Thyroid gland (tissue), 4 donors: Measurements from ENCODE around the gene HOXB3. TPM values are rescaled to one million over a fixed set of nuclear protein-coding genes. Genes with fewer than 3 reads are reported as not detected.

Experiments
- DNase-seq, 2 donors: peaks; one replicate each; pipeline ENCODE4 v3.0.0-alpha.2; 2019
- H3K27ac ChIP-seq, 3 donors: fragments of 200-600 bp; sonication (generic); 1 replicate in 2 of 3; 2 replicates in 1 of 3; pipeline ENCODE4 v1.5.1; 2016 to 2019; ENCODE audit warnings: mild to moderate bottlenecking in 1 of 3, moderate library complexity in 1 of 3
- H3K27me3 ChIP-seq: fragments of 200-600 bp; sonication (generic); one replicate; pipeline ENCODE4 v1.5.1; 2019
- H3K36me3 ChIP-seq, 2 donors: fragments of 200-600 bp; sonication (generic); one replicate each; pipeline ENCODE4 v1.5.1; 2016 to 2019
- H3K4me1 ChIP-seq, 2 donors: fragments of 200-600 bp; sonication (generic); one replicate each; pipeline ENCODE4 v1.5.1; 2017 to 2019
- H3K4me3 ChIP-seq, 3 donors: fragments of 200-600 bp; sonication (generic); replicated peaks in 1 of 3; 1 replicate in 2 of 3; 2 replicates in 1 of 3; pipeline ENCODE4 v1.5.1; 2016; ENCODE audit warnings: mild to moderate bottlenecking in 1 of 3
- H3K9me3 ChIP-seq: fragments of 200-600 bp; sonication (generic); one replicate; pipeline ENCODE4 v1.5.1; 2017
- CTCF ChIP-seq, 6 experiments: fragments of 200-600 bp in 3 of 6; fragments of 450-650 bp in 3 of 6; sonication (generic) in 3 of 6; IDR thresholded peaks; one replicate each; pipeline ENCODE4 v1.5.1; 2016 to 2019; ENCODE audit warnings: antibody characterized with exemption in 6 of 6, mild to moderate bottlenecking in 2 of 6, inconsistent platforms in 1 of 6, moderate library complexity in 1 of 6
- POLR2A ChIP-seq, 2 donors: fragments of 450-650 bp; IDR thresholded peaks; one replicate each; pipeline ENCODE4 v1.6.1; 2017; ENCODE audit warnings: antibody characterized with exemption in 2 of 2, mild to moderate bottlenecking in 2 of 2, moderate library complexity in 1 of 2
- WGBS, 2 donors: methylation state at CpG; one replicate each; pipeline ENCODE4 v1.1.5; 2017; 5-methylcytosine and 5-hydroxymethylcytosine counted together
- intact Hi-C: fragments of 100-400 bp; cut with DNase I; formaldehyde crosslinking; loops from one replicate; pipeline ENCODE4 v1.15.1; 2023
- total RNA-seq, 4 donors: library from RNA; depleted of rRNA; stranded (reverse); fragments of >200 nt; gene quantifications; one replicate each; pipeline ENCODE4 v1.2.3, GENCODE V29; 2016

HOXB3 gene
- total RNA-seq, 4 donors from 2014 or later: 1.5 to 6.7 (median 4.3) TPM

GRCh38 chr17:48561884-48562810 is 27.9 kb downstream of the HOXB3 start:
- Histone ChIP-seq H3K27ac (no peak overlapping the region), H3K4me1 (peaks cover 4 to 9% of the 10 kb centered on the region in 2 donors), H3K4me3 (no peak overlapping the region), H3K9me3 (no peaks in the 10 kb centered on the region), H3K36me3 (no peaks in the 10 kb centered on the region), H3K27me3 (peaks cover 21% of the 10 kb centered on the region)
- no peak for DNase-seq
- no peak for TF ChIP-seq CTCF (IDR thresholded peaks at IDR 0.05)
- TF ChIP-seq POLR2A (IDR thresholded peaks at IDR 0.05): no peak
- intact Hi-C loops: no loop called here
- WGBS, 2 donors: 32 to 34% methylated on average over 15 of the region's 15 CpGs

DNA sequence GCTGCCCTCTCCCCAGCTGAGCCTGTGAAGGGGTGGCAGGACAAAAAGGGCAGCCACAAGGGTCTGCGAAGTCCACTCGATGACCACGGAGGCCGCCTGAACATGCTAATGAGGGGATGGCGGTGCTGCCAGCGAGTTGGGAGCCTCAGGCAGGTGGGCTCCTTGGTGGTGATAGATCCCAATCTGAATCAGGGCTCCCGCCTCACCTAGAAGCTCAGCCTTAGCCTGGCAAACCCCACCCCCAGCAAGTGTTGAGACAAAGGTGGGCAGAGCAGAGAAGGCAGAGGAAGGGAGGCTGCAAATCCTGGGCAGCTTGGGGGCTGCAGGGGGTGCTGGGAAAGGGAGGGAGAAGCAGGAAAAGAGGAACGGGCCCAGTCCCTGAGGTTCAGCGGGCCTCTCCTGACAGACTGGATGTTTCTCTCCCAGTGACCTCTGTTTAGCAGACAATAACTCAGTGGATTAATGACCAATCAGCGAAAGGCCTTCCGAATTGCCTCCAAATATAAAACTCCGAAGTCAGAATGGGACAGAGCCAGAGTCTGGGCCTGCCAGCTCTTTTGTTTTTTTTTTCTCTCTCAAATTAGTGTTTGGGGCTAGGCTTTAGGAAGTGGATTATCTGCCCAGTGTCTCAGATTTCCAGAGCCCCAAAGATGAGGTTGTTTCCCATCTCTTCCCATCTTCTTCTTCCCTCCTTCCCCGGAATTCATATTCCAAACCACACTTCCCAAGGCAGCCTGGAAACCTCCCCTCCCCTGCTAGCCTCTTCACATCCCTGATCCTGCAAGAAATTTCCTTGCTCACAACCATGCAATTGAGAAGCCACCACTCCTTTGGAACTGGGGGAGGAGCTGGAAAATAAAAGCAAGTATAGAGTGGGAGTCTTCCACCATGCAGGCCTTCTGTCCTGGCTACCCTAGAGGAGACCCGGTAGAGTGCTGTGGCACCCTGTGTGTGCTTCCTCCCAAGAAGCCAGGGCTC is 29.9 kb downstream of the HOXB3 start:
- 36 to 37% methylated on average over 13 to 14 of the region's 14 CpGs for WGBS, 2 donors
- intact Hi-C loops: no loop called here
- Histone ChIP-seq H3K4me3 (no peak overlapping the region), H3K36me3 (no peaks in the 10 kb centered on the region), H3K4me1 (peaks cover 4 to 9% of the 10 kb centered on the region in 2 donors), H3K27me3 (peaks cover 34% of the 10 kb centered on the region), H3K27ac (no peak overlapping the region), H3K9me3 (no peaks in the 10 kb centered on the region)
- no peak for DNase-seq
- TF ChIP-seq POLR2A (IDR thresholded peaks at IDR 0.05): no peak
- TF ChIP-seq CTCF (IDR thresholded peaks at IDR 0.05): no peak

DNA sequence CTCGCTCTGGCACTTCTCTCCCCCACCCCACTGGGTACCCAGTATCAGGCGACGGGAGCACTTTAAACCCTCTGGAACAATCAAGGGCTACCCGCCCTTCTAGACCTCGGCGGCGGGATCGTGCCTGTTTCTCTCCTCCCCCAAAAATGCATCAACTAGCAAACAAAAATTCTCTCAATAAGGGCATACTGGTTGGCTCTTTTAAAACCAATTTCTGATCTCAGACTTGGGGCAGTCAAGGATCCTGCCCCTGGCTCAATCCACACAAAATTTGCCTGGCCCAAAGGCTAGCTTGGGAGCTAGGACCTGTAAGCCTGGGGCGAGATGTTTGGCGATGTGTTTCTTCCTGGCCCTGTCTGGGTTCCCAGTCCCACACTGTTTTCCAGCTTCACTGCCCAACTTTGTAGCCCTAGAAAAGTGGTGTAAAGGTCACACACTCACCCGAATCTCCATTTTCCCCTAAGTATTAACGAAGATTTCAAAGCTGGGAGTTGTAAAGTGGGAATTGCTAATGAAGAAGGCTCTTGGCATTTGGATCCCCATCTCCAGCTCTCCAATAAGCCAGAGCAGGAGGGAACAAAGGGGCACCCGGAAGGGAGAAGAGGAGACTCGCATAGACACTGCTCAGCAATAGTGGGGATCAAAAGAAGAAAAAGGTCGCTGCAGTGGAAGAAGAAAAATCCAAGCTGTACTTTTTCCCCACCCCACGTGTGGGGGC is 30.8 kb downstream of the HOXB3 start:
- no peaks in the 10 kb centered on the region for H3K36me3 ChIP-seq
- WGBS, 2 donors: 24 to 37% methylated on average over 16 of the region's 16 CpGs
- intact Hi-C loops: no loop called here
- H3K27ac ChIP-seq: no peak overlapping the region
- H3K9me3 ChIP-seq: no peaks in the 10 kb centered on the region
- peaks cover 42% of the 10 kb centered on the region for H3K27me3 ChIP-seq
- no peak for TF ChIP-seq POLR2A (IDR thresholded peaks at IDR 0.05)
- no peak for TF ChIP-seq CTCF (IDR thresholded peaks at IDR 0.05)
- no peak for DNase-seq
- H3K4me1 ChIP-seq: peaks cover under 1 to 5% of the 10 kb centered on the region in 2 donors
- no peak overlapping the region for H3K4me3 ChIP-seq

DNA sequence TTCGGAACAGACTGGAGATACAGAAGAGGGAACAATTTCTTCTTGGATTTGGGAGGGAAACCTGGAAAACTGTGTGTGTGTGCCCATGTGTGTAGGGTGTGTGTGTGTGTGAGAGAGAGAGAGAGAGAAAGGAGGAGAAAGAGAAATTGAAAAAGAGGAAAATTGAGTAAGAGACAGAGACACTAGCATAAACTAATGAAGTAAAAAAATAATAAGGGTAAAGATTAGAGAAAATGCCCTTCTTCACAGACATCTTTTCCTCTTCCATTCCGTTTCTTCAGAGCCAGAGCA is 31.3 kb downstream of the HOXB3 start:
- no peaks in the 10 kb centered on the region for H3K9me3 ChIP-seq
- intact Hi-C loops: no loop called here
- DNase-seq: no peak
- WGBS, 2 donors: 25 to 31% methylated on average over 2 of the region's 2 CpGs
- no peak for TF ChIP-seq POLR2A (IDR thresholded peaks at IDR 0.05)
- no peak for TF ChIP-seq CTCF (IDR thresholded peaks at IDR 0.05)
- H3K27me3 ChIP-seq: peaks cover 47% of the 10 kb centered on the region
- H3K4me3 ChIP-seq: no peak overlapping the region
- H3K27ac ChIP-seq: no peak overlapping the region
- peaks cover 0 to under 1% of the 10 kb centered on the region in 2 donors for H3K4me1 ChIP-seq
- no peaks in the 10 kb centered on the region for H3K36me3 ChIP-seq
